GM21447 (cell line): ENCODE results near the gene TSGA10.
A peak's percentile ranks its signal among the peaks of the same experiment; 100 is the strongest.
"Not testable (repeated sequence)": the region's sequence is repeated elsewhere in the genome, so short reads cannot be mapped to it uniquely, and the experiment has no call there.

Experiments used
- ATAC-seq: cut with Tn5 transposase; IDR thresholded peaks from one replicate; pipeline ENCODE4 v1.9.1; 2021; ENCODE audit not compliant: unreplicated experiment

The TSGA10 gene

DNA sequence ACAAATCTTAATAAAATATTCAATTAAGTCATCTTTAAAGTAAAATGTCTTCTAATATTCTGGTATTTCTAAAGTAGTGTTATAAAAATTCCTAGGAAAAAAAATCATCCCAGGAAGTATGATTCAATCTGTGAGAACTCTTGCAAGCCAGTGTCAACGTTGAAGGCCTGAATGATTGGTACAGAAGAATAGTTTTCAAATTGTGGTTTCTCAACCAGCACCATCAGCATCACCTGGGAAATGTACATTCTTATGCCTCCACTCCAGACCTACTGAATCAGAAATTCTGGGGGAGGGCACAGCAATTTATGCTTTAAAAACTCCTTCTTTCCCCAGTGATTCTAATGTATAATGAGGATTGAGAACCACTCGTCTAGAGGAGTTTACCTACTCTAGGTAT lies 75.5 kb downstream of the TSGA10 start:
- no peak for ATAC-seq

DNA sequence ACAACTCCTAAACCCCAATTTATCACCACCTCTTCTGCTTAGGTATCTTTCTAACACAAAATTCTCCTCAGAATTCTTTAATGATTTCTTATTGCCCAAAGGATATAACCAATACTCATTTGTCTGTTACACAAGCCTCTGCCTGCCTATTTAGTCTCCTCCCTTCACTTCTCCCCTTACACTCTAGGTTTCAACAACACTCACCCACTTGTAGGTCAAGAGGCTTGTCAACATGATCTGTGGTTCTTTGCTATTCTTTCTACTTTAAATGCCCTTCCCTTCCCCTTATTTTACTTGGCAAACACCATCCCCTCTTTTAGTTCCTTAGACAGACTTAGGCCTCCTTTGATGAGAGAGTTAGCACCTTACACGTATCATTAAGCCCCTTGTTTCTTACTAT lies 82.2 kb downstream of the TSGA10 start:
- no peak for ATAC-seq

DNA sequence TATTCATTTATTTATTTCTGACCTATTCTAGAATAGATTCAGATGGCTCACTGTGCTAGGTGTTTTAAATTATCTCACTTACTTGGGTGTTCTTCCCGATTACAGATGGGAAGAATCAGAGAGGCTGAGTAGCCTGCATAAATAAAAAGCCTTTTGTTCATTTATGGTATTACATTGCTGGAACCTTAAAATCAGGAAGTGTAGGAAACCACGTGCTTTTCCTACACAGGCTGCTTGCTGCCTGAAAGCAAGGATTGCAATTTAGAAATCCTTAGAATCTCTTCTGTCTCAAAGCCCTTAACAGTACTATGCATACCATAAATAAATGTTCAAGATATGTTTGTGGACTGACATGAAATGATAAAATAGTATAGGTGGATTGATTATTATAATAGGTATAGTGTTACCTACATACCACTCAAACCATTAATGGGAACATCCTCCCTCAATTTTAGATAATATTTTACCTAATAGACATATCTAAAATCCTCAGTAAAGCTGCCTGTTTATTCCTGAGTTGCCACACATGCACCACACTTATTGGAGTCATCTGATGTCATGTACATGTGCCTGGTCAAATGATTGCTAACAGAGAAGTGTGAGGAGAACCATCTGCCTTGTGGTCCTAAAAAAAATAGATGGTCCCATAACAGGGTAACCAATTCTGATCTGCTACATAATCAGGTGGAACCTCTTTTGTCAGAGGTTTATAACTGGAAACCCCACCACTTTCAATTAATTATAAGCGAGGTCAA lies 86.7 kb downstream of the TSGA10 start:
- no peak for ATAC-seq

DNA sequence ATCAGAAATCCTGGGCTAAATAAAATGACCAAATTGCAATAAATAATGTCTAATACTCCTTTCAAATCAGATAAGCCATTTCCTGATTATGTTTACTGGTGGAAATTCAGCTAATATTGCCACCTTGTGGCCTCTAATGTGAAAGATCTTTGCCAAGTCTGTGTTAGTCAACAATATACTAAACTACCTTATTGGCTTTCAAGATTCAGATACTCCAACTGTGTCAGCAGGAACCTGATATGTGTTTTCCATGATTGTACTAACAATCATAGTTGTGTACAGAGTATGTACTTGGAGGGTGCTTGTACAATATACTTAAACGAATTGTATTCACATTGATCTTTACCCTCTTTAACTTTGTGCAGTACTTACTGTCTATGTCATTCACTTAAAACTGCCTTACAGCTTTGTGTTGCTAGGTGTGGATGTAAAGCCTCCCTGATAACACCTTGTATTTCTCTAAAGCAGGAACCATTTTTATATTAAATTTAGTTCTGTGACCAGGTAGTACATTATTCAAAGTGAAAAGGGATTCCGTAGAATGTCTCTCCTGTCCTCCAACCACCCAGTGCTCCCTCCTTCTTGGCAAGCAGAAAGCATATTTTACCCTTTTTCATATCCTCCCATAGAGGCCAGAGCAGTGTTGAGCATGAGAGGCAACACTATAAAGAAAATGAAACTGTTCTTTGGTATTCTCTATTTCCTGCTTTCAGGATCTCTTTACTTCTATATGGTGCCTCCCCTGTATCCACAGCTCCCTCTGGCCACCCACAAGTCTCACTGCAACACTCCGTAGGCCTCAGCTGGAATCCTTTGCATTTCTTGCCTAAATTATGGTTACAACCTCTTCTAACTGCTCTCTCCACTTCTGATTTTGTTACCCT lies 88.4 kb downstream of the TSGA10 start:
- ATAC-seq: peak; percentile 99

DNA sequence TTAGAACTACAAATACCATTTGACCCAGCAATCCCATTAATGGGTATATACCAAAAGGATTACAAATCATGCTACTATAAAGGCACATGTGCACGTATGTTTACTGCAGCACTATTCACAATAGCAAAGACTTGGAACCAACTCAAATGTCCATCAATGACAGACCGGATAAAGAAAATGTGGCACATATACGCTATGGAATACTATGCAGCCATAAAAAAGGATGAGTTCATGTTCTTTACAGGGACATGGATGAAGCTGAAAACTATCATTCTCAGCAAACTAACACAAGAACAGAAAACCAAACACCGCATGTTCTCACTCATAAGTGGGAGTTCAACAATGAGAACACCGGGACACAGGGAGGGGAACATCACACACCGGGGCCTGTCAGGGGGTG lies 105.6 kb downstream of the TSGA10 start:
- ATAC-seq: not testable (repeated sequence)

DNA sequence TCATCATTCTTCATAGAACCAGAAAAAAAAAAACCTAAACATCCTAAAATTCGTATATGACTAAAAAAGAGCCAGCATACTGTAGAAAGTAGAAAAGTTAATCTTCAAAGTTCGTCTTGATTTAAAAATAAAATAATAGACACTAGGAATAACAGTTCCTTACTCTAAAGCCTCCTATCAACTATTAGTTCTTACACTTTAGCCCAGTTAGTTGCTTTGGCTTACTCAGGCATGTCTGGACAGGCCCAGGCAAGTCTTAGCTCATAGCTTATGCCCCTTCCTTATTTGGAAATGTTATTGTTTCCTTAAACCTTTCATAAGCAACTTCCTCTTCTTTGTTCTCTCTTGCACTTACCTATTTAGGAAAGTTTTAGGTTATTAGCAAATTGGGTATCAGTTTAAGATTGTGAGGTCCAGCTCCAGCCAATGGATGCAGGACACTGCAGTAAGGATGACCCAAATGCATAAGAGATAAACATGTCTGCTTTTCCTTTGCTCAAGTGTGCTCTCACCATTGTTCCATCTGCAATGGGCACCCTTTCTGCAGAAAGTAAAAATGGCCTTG lies 113.9 kb downstream of the TSGA10 start:
- not testable (repeated sequence) for ATAC-seq

DNA sequence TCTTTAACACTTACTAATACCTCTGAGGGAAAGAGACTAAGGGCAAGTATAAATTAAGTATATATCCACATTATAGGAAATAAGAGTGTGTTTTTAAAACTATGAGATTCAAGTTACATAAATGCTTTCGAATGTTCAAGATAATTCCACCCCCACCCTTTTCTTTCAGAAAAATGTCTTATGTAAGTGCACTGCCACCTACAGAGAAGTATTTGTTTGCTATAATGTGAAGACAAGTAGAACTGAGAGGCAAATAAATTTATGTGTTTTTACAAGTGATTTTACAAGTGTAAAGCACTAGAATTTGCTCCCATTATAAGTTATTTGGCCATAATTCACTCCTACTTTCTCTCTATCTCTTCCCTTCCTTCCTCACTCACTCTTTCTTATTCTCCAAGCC lies 118.8 kb downstream of the TSGA10 start:
- ATAC-seq: no peak

DNA sequence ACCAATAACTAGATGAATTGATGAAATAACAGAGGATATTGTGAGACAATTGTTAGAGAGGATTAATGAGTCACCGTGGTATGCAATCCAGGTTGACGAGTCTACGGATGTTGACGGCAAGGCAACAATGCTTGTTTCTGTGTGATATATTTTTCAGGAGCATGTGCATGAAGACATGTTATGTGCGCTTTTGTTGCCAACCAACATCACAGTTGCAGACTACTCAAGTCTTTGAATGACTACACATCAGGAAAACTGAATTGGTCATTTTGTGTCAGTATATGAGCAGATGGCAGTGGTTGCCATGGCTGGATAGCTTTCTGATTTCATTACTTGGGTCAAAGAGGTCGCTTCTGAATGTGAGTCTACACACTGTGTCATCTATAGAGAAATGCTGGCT lies 122.0 kb downstream of the TSGA10 start:
- no peak for ATAC-seq

DNA sequence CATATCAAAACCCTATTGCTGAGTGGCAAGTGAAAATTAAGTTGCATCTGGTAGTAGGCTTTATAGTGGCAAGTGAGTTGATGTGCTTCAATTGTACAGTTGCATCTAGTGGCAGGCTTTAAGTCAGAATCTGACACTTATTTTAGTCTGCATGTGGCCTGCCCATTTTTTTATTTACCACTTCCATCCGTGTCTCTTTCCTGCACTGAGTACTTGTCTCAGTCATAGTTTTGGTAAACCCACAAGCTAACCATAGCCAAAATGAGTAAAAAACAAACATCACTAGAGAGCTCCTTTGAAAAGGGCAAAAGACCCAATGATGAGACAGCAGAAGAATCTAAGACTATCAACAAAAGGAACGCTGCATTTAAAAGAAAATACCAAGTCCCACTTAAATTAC lies 122.7 kb downstream of the TSGA10 start:
- no peak for ATAC-seq

DNA sequence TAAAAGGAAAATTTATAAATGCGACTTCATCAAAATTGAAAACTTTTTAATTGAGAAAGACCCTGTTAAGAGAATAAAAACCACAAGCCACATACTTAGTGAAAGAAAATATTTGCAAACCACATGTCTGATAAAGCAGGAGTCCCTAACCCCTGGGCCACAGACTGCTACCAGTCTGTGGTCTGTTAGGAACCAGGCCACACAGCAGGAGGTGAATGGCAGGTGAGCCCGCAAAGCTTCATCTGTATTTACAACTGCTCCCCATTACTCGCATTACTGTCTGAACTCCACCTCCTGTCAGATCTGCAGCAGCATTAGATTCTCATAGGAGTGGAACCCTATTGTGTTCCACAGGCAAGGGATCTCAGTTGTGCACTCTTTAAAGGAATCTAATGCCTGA lies 123.3 kb downstream of the TSGA10 start:
- no peak for ATAC-seq

DNA sequence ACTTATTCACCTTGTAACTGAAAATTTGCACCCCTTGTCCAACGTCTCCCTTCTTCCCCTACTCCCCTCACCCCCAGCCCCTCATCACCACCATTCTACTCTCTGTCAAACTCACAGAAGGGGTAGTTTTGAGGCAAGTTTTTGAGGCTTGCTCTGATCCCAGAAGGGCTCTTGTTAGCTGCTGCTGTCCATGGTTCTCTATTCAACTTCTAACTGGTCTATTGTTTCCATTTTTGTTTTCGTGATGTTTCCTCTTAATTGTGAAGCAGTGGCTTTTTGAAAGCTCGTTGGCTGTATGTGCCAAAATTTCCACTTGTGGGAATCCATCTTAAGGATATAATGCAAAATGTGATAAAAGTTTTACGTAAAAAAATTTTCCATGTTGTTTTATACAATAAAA lies 126.2 kb downstream of the TSGA10 start:
- ATAC-seq: no peak

DNA sequence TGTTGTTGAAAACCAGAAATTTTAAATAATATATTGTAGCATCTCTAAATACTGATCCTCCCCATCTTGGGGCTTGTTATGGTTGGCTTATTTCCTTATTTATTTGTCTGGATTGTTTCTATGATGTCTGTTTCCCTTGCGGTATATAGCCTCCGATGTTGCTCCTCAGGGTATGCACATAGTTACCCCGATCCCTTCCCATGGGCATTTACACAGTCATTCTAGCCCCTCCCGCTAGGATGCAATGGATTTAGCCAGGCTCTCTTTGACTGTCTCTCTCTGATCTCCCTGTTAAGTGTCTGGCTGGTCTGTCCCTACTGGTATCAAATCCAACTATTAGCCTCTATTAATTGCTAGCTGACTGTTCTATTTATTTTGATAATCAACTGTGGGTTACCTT lies 126.9 kb downstream of the TSGA10 start:
- ATAC-seq: no peak

DNA sequence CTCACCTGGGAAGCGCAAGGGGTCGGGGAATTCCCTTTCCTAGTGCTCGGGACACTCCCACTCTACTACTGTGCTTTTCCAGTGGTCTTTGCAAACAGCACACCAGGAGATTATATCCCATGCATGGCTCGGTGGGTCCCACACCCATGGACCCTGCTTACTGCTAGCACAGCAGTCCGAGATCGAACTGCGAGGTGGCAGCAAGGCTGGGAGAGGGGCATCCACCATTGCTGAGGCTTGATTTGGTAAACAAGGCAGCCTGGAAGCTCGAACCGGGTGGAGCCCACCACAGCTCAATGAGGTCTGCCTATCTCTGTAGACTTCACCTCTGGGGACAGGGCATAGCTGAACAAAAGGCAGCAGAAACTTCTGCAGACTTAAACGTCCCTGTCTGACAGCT lies 154.0 kb downstream of the TSGA10 start:
- ATAC-seq: no peak

DNA sequence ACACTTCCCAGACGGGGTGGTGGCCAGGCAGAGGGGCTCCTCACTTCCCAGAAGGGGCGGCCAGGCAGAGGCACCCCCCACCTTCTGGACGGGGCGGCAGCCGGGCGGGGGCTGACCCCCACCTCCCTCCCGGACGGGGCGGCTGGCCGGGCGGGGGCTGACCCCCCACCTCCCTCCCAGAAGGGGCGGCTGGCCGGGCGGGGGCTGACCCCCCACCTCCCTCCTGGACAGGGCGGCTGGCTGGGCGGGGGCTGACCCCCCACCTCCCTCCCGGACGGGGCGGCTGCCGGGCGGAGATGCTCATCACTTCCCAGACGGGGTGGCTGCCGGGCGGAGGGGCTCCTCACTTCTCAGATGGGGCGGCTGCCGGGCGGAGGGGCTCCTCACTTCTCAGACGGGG lies 166.0 kb downstream of the TSGA10 start:
- ATAC-seq: not testable (repeated sequence)

DNA sequence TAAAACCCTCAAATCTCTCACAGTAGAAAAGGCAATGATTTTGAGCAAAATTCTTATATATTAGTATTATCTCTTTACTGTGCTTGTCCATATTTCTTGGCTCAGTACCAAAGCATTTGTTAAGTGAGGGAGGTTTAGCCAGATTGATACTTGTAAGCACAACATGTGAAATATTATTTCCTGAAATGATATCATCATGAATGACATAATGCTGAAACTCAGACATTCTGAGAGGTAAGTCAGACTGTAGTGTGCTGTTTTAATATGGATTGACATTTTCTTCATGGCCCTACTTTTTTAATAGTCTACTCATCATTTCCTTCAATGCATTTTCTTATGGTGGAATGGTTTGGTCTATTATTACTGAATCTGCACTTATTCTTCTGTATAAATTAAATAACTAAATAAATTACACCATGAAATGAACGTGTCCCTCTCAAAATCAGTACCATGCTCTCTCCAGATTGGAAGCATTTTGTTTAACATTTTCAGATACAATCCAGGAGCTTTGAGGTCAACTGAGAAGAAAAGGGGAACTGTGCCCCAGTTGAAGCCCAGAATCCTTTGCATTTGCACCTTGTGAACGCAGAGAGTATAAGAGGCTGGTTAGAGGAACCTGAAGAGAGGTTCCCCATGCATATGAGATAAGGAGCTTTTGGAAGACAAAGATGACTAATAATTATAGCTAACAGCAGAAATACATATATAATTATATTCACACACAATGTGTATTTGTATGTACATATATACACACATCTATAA lies 168.7 kb downstream of the TSGA10 start:
- ATAC-seq: no peak

DNA sequence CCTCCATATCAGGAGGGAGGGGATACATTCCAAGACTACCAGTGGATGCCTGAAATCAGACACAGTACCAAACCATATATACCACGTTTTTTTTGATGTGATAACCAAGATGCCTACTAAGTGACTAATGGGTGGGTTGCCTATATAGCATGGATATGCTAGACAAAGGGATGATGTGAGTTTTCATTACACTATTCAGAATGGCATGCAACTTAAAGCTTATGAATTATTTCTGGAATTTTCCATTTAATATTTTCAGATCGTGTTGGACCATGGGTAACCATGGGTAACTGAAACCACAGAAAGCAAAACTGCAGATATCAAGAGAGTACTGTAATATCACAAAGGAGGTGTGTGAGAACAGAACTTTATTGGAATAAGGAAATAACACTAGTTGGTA lies 179.1 kb downstream of the TSGA10 start:
- ATAC-seq: no peak

DNA sequence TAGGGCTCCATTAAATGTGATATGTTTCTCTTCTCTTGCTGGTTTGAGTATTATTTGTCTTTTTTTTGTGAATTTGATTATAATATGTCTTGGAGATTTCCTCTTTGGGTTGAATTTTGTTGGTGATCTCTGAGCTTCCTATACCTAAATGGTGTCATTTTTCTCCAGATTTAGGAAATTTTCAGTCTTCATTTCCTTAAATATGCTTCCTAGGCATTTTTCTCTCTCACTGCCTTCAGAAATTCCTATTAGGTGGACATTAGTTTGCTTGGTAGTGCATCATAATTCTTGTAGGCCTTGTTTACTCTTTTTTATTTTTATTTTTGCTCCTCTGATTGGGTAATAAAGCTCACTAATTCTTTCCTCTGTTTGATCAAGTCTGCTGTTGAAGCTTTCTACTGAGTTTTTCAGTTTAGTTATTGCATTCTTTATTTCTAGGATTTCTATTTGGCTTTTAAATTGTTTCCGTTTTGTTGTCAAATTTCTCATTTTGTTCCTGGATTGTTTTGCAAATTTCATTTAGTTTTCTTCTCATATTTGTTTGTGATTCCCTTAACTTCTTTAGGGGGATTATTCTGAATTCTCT lies 182.1 kb downstream of the TSGA10 start:
- no peak for ATAC-seq

DNA sequence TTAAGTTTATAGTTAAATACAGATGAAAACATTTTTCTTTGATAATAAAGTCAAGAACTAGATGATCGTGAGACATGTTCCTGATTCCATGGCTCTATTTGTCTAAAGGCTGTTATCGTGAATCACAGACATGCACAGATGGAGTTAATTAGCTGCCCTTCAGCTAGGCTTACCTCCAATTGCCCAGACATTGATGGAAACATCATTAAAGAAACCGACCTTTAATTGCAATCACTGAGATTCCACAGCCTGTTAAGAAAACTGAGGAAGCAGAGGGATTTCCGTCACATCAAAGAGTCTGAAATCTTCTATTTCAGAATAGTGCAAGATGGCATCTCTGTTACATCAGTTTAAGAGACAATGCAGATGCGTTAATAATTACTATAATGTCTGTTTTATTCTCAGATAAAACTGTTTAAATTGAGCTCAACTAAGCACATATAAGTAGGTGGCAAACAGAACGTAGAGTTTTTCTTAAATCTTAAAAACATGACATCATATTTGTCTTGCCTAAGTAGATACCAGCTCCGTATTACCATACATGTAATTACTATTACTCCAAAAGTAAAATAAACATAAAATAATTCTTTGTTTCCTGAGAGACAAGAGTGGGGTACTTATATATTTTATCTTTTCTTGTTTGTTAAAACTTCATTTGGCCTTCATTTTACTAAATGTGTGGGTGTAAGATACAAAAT lies 194.8 kb downstream of the TSGA10 start:
- no peak for ATAC-seq

DNA sequence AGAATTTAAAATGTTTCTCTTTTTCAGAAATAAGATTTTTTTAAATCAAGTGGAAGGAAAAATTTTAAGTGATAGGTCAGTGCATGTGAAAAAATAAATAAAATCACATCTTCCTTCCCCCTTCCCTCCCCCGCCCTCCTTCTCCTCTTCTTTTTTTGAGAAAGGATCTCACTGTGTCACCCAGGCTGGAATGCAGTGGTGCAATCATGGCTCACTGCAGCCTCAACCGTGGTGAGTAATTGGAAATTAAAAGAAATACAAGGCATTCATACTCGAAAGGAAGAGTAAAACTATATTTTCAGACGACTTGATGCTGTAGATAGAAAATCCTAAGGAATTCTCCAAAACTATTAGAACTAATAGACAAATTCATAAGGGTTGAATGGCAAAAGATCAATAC lies 201.8 kb downstream of the TSGA10 start:
- ATAC-seq: no peak
